Activated T-cell treated with anti-CD3 and anti-CD28 coated beads for 4 hours (primary cell): ENCODE data around the gene DDX10.

Source experiments
- DNase-seq: peaks from one replicate; pipeline ENCODE4 v3.0.0-alpha.2; 2020

DDX10 gene

DNA sequence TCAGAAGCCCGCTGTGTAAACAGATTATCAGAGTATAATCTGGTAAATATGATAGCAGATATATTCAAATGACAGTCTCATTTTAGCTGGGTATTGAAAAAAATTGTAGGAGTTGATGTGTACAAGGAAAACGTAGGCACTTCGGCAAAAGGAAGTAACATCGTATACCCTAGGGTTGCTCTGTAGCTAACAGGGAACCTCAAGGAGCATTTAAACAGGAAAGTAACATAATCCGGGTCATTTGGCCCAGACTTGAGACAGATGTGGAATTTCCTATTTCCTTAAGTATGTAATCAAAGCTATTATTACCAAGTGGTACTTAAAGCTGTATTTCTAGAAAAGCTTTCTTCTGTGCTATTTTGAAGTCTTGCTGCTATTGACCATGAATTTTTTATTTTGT, 215.6 kb downstream of the DDX10 start:
- DNase-seq = no peak

DNA sequence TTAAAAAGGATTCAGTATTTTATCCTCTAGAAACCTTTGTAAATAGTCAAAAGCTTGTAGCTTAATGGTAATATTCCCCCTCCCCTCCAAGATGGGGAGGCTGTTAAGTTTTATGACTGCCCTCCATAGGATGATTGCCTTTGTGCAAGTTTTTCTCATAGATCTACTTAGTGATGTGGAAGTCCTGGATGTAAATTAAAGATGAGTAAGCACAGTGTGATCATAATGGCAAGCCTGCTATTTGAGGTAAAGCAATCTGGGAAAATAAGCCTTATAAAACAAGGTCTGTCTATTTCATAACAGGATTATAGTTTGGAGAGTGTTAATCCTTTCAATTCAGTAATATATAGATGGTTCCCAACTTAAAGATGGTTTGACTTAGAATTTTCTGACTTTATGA, 216.3 kb downstream of the DDX10 start:
- DNase-seq = no peak

DNA sequence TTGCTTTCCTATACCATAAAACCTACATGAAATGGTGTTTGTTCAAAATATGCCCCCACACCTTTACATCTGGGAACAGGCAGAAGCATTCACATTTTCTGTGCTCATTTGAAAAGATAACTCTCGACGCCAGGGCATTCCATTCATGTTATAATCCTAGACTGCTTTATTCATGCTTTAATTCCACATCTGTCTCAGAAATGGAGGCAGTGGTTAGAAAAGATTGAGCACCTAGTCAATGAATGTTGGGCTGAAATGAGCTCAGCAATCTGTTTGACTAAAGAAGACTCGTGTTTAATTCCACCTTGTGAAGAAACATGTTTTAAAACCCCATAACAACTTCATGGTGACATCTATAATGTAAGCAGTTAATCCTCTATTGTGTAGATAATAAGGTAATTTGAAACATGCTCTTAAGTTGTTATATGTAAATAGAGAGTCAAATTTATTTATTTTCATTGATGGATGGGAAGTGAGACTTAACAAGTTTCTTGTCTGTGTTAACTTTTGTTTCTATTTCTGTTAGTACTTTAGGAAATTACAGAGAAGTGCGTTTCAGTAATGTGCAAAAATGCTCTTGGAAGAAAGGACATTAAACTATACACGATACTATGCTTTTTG, 217.5 kb downstream of the DDX10 start:
- DNase-seq = no peak

DNA sequence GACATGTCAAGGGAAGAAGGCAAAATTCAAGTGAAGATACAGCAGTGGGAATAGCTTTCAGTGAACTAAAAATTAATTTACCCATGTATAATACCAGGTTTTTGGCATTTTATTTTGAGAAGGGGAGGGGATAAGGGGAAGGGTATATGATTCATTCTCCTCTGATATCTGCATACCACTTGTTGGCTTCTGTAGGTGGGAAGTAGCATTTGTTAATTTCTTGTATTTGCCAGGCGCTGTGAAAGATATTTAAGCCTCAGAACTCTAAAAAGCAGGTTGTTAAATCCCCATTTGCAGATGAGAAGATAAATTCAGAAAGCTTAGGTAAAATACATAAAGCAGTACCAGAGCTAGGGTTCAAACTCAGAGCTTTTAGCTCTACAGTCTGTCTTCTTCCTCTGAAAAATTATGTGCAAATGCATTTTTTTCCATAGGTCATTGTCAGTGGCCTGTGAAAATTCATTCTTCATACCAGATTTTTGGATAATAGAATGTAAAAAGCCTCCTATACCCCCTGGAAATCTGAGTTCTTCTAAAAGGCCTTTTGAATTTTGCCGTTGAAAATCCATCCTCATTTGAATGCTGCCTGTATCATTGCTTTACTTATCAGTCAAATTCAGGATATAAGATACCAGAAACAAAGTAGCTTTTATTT, 221.3 kb downstream of the DDX10 start:
- no peak for DNase-seq

DNA sequence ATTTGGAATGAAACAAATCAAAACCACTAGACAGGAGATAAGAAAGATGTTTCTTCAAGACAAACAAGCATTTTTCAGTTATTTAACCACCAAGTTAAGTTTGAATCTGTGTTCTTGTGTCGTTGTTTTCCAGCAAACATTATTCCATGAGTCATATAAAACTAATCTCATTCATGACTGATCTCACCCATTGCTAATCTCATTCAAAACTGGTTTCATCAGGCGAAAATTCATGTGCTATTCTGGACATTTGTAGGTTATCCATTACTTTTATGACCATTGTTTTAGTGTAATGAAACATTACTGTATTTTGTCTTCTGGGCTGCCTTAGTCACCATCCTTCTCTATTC, 221.8 kb downstream of the DDX10 start:
- DNase-seq = no peak

DNA sequence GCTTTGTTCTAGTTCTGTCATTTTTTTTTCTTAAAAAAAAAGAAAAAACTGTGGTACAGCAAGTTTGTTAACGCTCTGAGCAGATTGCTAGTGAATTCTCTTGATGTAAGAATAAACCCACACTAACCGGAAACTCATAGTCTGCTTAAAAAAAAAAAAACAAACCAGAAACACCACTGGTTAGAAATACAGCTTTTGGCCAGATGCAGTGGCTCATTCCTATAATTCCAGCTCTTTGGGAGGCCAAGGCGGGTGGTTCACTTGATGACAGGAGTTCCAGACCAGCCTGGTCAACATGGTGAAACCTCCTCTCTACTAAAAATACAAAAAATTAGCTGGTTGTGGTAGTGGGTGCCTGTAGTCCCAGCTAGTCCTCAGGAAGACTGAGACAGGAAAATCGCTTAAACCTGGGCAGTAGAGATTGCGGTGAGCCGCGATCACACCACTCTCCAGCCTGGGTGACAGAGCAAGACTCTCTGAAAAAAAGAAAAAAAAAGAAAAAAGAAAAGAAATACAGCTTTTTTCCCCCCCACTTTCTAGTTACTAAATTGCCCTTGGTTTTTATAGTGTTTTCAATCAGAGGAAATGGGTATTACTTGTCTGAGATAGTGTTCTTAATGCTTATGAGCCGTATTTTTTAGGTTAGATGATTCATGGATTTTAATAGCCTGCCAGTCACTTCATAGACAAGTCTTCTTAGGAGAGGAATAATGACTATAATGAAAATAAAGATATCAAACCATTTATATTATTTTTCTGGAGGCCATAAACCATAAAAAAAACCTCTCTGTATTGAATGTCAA, 222.8 kb downstream of the DDX10 start:
- DNase-seq = no peak

DNA sequence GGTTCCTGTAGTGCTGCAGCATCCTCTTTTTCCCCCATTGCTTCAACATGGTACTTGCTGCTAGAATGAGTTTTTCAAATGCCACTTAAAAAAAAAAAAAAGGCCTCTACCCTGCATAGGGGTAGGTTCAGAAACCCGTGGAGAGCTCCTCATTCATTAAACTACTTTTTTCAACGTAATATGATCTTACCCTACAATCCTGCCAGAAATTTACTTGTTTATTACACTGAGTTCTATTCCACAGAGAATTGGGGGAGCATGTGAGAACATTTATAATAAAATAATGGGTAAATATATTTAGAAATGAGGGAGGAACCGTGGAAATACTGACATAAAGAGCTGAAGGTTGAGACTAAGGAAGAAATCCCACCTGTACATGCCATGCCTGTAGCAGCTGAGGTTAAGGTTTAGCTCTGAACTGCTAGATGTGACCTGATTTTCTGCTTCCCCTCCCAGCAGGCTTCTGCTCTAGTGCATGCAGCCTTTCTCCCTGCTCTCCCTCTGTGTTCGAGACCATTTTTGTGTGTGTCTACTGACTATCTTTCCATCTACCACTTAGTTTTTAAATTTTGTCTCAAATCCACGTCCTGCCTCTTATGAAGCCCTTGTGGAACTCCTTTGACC, 225.7 kb downstream of the DDX10 start:
- no peak for DNase-seq

DNA sequence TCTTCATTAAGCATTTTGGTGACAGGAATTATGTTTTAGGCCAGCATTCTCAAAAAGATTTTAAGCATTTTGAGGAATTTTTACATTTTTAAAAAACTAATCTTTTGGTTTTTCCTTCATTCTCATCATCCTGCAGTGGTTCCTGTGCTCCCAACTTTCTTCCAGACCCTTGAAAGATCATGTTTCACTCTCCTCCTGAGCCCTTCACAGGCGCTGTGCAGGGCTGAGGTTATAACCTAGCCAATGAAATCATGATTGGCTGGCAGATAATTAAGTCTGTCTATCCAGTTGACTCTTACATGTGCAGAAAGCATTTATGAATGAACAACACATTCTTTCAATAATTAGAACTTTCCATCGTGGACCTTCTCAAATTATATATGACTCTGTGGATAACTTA, 226.3 kb downstream of the DDX10 start:
- no peak for DNase-seq

DNA sequence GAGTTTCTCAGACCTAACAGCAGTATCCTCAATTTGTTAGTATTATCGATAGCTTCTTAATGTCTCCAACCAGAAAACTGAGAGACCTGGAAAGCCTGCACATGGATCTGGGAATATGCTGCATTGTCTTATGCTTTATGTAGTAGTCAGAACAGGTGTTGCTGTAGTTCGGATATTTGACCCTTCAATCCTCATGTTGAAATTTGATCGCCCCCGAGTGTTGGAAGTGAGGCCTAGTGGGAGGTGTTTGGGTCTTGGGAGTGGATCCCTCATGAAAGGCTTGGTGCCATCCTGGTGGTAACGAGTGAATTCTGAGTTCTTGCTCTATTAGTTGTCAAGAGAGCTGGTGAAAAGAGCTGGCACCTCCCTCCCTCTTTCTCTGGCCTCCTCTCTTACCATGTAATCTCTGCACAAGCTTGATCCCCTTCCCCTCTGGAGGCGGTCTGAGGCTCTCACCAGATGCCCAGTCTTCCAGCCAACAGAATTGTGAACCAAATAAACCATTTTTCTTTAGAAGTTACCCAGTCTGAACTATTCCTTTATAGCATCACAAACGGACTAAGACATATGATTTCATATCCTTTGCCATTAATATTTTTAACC, 227.1 kb downstream of the DDX10 start:
- no peak for DNase-seq

DNA sequence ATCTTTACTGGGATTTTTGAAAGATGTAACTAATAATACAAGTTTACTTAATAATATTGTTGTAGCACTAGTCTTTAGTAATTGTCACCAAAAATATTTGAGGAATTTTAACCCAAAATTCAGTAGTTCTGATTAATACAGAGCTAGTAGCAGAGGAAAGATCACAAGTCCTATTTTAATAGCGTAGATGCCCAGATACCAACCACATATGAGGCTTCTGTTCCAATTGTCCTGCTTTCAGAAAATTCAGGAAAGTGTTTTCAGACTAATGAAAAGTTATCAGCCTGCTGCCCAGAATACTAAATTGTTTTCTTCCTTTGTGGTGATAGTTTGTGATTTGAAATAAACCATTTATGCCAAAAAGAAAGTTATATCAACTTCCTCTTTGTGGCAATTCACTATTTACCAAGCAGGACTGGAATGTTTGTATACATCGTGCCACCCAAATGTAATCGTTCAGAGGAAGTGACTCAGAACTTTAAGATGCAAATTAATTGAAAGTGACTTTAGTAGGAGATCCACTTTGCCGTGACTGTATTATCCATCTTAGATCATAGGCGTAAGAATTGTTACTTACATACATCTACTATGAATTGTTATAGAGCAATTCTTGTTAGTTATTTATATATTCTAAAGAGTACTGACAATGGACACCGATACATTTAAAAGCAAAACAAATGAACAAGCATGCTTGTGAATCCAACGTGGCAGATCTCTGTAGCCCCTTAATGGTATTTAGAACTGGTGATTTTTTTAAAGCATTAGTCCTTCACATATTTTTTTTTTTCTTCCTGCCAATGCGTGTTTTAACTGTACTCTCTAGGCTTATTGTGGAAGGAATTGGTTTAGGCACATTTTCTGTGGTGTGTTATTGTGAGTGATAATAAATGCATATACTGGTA, 231.0 kb downstream of the DDX10 start:
- no peak for DNase-seq

DNA sequence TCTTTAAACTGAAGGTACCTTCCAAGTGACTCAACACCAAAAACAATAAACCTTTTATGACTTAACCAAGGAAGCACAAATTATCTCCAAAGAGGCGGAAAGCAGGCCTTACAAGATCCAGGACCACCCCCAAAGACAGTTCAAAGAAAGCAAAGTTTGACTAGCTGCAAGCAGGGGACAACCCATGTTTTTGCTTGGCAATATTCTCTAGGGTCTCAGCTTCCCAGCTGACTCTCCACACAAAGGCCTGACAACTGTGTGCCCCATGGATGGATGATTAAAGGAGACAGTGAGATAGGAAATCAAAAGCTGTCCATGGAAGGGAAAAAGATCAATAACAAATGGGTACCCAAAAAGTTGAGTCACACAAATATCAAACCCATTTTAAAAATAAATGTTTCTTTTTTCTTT, 232.2 kb downstream of the DDX10 start:
- no peak for DNase-seq

DNA sequence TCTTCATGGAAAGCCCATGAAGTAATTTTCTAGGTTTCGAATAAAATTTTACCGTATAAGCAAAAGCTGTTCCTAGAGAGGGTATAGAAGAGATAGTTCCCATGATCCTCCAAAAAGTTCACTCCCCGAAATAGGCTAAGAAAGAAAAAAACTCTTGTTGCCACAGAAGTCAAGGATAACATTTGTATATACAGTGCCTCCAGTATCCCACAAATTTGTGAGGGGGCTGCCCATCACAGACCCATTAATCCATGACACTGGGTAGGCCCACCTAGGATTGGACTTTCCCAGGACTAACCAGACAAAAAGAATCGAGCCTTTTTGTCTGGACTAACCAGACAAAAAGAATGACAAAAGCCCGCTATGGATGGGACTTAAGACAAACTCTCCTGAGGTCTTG, 233.0 kb downstream of the DDX10 start:
- DNase-seq = no peak

DNA sequence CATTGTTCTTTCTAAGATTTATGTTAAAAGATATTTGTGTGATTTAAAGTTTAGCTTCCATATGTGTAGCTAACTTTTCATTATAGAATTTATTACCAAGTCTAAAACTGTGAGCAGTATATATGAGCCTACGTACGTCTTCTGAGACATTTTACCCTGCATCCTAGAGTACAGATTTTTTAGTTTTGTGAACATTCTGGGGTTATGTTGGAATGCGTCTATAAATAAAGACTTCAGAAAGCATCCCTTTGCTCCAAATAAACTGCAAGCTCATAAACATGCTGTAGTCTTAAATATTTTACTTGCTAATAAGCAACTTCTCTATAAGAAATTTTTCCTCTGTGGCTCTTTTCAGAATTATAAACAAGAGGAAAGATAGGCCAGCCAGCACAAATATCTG, 236.5 kb downstream of the DDX10 start:
- DNase-seq = no peak

DNA sequence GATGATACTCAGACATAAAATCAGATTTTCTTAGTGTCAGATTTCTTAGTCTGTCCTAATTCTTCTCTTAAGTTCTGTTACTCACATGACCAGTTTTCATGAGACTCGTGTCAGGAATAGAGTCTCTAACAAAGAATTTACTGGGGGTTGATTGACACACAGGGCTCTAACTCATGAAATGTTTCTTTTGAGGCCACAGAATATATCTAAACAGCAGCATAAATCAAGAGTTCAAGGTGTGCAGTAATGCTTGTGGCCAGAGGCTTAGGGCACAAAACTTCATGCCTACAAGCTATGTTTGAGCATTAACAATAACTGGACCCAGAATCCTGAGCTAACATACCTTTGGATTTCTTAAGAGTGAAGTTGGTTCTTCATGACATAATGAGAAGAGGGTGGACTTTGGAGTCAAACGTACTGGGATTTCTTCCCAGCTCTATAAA, 237.2 kb downstream of the DDX10 start:
- no peak for DNase-seq

DNA sequence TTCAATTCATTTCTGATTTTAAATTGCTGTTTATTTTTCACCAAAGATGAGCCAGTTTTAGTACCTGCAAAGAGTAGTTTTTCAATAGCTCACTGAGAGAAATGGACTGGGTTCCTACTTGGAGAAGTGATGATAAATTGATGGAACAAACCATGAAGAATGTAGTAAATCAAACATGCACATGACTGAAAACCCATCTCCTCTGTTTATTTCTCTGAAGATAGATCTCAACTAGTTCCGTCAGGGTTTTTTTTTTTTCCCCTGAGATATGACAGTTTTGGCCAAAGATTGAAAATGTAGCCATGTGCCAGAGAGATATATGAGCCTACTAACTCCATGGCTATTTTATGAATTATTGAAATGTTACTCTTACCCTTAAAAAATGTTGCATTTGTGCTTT, 239.6 kb downstream of the DDX10 start:
- DNase-seq = no peak

DNA sequence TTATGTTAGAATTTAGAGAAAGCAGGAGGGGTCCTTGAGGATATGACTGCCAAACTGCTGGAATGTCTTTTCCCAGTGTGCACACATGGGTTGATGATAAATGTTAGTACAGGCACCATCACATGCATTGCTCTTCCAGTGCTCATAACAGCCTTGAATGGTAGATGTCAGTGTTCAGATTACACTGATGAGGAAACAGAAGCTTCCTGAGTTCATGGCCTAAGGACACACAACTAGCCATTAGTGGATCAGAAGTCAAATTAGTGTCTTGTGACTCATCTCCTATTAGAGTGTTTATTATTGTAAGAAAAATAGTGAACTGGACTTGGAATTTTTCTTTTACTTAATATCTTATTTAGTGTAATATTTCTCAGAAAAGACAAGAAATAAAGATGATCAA, 241.5 kb downstream of the DDX10 start:
- no peak for DNase-seq

DNA sequence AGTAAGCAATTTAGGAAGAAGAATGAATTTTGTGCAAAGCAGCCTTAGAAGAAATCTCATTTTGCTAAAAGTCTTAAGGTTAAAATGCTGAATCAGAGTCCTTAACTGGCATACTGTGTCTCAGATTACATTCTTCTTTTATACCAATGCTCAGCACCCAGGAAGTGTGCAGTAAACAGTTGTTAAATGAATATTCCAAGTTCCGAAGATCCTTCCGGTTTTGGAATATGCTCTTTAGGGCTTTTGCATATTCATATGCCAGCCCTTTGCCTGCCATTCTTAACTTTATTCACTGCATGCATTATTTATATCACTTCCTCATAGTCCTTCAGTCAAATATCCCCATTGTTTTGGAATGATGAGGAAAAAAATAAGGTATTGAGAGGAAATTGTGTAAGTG, 242.0 kb downstream of the DDX10 start:
- no peak for DNase-seq

DNA sequence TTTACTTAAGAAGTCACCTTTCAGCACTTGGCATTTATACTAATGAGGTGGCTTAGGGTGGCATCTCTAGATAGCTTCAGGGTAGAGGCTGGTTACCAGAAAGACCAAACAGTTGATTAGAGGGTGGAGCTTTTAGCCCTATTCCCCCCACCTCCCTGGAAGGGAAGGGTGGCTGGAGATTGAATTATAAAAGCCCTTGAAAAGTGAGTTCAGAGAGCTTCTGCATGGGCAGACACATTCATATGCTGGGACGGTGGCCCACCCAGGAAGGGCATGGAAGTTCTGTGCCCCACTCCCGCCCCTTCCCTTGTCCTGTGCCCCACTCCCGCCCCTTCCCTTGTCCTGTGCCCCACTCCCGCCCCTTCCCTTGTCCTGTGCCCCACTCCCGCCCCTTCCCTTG, 244.2 kb downstream of the DDX10 start:
- DNase-seq = no peak

DNA sequence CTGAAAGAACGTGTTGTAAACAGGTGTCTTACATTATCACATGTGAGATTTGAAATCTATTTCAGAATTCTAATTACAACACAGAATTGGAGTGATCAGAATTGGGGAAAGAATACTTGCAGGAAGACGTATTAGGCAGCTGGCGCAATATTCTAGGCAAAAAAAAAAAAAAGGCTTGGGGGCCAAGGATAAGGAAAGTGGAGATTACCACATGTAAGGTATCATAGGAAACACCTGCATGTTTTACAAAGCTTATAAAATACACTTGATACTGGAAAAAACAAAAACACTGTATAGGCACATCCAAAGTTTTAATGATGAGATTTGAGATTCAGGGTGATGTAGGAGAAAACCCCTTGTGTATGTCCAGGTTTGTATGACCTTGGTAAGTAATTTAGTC, 245.1 kb downstream of the DDX10 start:
- no peak for DNase-seq

DNA sequence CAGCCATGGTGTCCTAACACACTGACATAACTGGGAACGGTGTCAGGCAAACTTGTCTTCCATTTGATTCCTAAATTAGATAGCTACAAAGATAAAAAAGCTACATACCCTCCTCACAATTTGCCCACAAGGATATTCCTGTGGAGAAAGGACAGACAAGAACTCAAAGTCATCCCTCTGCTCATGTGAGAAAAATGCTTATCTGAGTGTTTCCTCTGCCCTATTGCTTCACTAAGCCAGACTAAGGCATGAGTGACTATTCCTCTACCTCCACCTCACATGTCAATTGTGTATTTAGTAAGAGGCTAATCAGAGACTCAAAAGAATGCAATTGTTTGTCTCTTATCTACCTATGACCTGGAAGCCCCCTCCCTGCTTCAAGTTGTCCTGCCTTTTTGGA, 247.7 kb downstream of the DDX10 start:
- DNase-seq = no peak

DNA sequence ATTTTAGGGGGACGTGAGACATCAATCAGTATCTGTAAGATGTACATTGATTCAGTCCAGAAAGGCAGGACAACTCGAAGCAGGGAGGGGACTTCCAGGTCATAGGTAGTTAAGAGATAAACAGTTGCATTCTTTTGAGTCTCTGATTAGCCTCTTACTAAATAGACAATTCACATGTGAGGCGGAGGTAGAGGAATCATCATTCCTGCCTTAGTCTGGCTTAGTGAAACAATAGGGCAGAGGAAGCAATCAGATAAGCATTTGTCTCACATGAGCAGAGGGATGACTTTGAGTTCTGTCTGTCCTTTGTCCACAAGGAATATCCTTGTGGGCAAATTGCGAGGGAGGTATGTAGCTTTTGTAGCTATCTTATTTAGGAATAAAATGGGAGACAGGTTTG, 248.3 kb downstream of the DDX10 start:
- DNase-seq = no peak

DNA sequence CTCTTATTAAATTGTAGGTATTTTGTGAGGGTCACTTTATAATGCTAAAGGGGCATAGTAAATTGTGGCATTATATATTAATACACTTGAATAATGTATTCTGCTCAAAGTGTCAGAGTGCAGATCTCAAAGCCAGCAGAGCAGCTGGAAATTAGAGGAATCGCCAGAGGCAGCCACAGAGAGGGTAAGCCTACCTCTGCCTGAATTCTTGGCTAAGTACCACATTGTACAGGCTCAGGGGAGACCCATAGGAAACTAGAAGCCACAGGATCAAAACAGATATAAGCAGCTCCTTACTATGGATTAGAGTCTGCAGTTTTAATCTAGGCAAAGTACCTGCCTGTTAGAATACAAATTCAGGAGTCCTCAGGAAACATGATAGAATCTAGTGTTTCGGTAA, 249.3 kb downstream of the DDX10 start:
- no peak for DNase-seq
